ENCODE results near the gene CDC42EP4. TPM values are rescaled to one million over a fixed set of nuclear protein-coding genes. Genes with fewer than 3 reads are reported as not detected.

CDC42EP4 gene
- total and polyA plus RNA-seq, 10 donors: 7.9 to 69.6 (median 43.3) TPM

DNA sequence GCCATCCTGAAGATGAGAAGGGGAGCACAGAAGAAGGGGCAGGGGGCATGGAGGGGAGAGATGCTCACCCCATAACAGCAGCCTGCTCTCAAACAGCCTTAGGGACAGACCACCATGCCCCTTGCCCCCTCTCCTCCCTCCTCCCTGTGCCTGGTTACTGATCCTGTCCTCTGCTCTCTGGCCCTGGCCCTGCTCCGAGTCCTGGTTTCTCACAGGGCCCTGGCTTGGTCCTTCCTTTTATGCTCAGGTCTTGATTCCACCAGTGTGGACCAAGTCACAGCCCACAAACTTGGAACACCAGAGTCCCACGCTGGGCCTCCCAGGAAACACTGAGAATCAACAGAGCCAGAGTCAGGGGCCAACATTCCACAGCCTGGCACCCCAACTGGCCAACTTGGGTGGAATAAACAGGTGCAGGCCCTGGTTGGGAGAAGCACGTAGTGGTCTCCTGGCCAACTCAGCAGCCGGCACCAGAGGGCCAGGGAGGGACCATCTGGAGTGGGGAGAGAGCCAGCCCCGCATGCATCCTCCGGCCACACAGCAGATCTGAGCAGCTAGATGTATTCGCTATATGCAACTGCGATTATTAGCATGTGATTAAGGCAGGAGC lies 44.9 kb upstream of the CDC42EP4 start:
- DNase-seq: no peak
- 84 to 99% (median 87%) methylated on average over 8 of the region's 8 CpGs for WGBS, 5 donors
- intact Hi-C loops (cut with DNase I; ENCODE audit: low total_unique reads): no loop called here

DNA sequence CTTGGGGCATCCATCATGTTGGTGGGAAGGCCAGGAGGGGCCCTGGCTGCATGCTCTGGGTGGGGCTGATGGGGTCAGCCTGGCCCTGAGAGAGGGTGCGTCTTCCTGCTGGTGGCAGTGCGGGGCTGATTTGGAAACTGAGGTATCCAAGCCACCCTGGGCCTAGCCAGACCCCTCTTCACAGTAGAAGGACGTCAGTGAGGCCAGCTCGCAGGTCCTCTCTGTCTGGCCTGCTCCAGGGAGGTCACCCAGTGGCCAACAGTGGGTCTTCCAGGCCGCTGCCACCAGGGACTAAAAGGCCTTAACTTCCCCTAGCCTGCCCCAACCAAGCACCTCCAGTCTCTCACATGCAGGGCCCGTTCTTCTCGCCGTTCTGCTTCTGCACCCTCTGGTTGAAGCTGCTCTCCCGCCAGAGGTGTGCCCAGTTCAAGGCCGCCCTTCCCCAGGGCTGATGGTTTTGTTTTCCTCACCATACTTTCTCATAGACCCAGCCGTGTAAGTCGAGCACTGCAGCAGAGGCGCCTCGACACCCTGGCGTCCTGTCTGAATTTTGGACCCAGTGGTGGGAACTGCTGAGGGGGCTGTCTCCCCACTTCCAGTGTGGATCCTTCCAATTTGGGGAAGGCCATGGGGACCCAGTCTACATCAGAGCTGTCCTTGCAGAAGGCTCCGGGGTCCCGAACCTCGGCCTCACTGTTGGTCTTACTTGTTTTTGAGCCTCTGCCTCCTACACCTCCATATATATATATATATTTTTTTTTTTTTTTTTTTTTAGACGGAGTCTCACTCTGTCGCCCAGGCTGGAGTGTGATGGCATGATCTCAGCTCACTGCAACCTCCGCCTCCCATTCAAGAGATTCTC lies 42.9 kb upstream of the CDC42EP4 start:
- Histone ChIP-seq H3K36me3 (no peaks in the 10 kb centered on the region), H3K4me1 (peaks cover 0 to 3% (median 0%) of the 10 kb centered on the region in 6 donors), H3K27me3 (replicated peaks in 1 of 7) (no peaks in the 10 kb centered on the region), H3K27ac (no peak overlapping the region), H3K4me3 (no peak overlapping the region), H3K9me3 (no peaks in the 10 kb centered on the region)
- 91 to 96% (median 93%) methylated on average over 19 to 21 of the region's 21 CpGs for WGBS, 5 donors
- intact Hi-C loops (cut with DNase I; ENCODE audit: low total_unique reads): no loop called here
- TF ChIP-seq, protein P1, sequence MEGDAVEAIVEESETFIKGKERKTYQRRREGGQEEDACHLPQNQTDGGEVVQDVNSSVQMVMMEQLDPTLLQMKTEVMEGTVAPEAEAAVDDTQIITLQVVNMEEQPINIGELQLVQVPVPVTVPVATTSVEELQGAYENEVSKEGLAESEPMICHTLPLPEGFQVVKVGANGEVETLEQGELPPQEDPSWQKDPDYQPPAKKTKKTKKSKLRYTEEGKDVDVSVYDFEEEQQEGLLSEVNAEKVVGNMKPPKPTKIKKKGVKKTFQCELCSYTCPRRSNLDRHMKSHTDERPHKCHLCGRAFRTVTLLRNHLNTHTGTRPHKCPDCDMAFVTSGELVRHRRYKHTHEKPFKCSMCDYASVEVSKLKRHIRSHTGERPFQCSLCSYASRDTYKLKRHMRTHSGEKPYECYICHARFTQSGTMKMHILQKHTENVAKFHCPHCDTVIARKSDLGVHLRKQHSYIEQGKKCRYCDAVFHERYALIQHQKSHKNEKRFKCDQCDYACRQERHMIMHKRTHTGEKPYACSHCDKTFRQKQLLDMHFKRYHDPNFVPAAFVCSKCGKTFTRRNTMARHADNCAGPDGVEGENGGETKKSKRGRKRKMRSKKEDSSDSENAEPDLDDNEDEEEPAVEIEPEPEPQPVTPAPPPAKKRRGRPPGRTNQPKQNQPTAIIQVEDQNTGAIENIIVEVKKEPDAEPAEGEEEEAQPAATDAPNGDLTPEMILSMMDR (IDR thresholded peaks at IDR 0.05 in 8 of 11, conservative IDR thresholded peaks at IDR 0.05 in 3 of 11): no peak
- TF ChIP-seq POLR2A (IDR thresholded peaks at IDR 0.05): no peak
- TF ChIP-seq POLR2AphosphoS5 (IDR thresholded peaks at IDR 0.05): no peak
- no peak for DNase-seq

More for the DNA sequence above, 44.9 kb upstream of the CDC42EP4 start:
- H3K27me3 ChIP-seq (replicated peaks in 1 of 7): no peaks in the 10 kb centered on the region
- H3K36me3 ChIP-seq: no peaks in the 10 kb centered on the region
- no peak overlapping the region for H3K27ac ChIP-seq
- no peak overlapping the region for H3K4me3 ChIP-seq
- H3K4me1 ChIP-seq: peaks cover 0 to 10% (median 2%) of the 10 kb centered on the region in 6 donors
- H3K9me3 ChIP-seq: no peaks in the 10 kb centered on the region
- TF ChIP-seq, protein P1 (IDR thresholded peaks at IDR 0.05 in 8 of 11, conservative IDR thresholded peaks at IDR 0.05 in 3 of 11): no peak

DNA sequence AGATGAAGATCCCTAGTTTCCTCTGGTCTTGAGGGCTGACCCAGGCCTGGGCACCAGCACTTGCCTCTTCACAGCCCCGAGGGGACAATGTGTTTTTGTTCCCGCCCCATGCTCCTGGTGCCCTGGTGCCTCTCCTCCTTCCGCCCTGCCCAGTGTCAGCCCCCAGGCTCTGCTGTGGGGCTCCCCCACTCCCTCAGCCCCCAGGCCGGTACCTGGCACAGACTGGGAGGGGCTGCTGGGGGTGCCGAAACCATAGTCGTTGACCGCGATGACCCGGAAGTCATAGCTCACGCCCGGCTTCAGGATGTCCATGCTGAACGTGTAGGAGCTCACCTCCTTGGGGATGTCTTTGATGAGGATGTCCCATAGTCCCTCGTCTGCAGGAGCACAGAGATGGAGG lies 40.5 kb upstream of the CDC42EP4 start:
- no peaks in the 10 kb centered on the region for H3K9me3 ChIP-seq
- no peaks in the 10 kb centered on the region for H3K36me3 ChIP-seq
- peaks cover 0 to 12% (median 5%) of the 10 kb centered on the region in 6 donors for H3K4me1 ChIP-seq
- no peak overlapping the region for H3K27ac ChIP-seq
- no peaks in the 10 kb centered on the region for H3K27me3 ChIP-seq (replicated peaks in 1 of 7)
- intact Hi-C loops (cut with DNase I; ENCODE audit: low total_unique reads): no loop called here
- WGBS, 5 donors: 80 to 92% (median 86%) methylated on average over 9 to 13 of the region's 13 CpGs
- no peak overlapping the region for H3K4me3 ChIP-seq
- no peak for TF ChIP-seq POLR2A (IDR thresholded peaks at IDR 0.05)
- TF ChIP-seq POLR2AphosphoS5 (IDR thresholded peaks at IDR 0.05): no peak
- TF ChIP-seq, protein P1 (IDR thresholded peaks at IDR 0.05 in 8 of 11, conservative IDR thresholded peaks at IDR 0.05 in 3 of 11): no peak
- no peak for DNase-seq

DNA sequence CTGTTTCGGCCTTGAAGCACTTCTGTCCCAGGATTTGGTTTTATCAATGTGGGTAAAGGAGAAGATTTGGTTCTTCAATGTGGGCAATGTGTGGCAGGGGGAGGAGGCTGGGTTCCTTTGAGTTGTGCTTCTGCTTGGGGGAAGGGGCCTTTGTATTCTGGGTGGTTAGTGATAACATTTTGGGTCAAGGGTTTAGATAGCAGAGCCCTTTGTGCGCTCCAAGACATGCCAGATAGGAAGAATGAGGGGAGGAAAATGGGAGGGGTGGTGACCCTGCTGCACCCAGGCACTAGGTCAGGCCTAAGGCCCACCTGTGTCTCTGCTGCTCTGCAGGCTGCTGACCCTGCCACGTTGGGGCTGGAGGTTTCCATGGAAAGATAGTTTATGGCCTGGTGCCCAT lies 40.0 kb upstream of the CDC42EP4 start:
- H3K4me1 ChIP-seq: peaks cover 0 to 14% (median 5%) of the 10 kb centered on the region in 6 donors
- no peak overlapping the region for H3K4me3 ChIP-seq
- no peaks in the 10 kb centered on the region for H3K27me3 ChIP-seq (replicated peaks in 1 of 7)
- 57 to 90% (median 78%) methylated on average over 3 of the region's 3 CpGs for WGBS, 5 donors
- DNase-seq: no peak
- H3K27ac ChIP-seq: no peak overlapping the region
- no peaks in the 10 kb centered on the region for H3K36me3 ChIP-seq
- TF ChIP-seq, protein P1 (IDR thresholded peaks at IDR 0.05 in 8 of 11, conservative IDR thresholded peaks at IDR 0.05 in 3 of 11): no peak
- TF ChIP-seq POLR2A (IDR thresholded peaks at IDR 0.05) (no peak), POLR2AphosphoS5 (IDR thresholded peaks at IDR 0.05) (no peak)
- intact Hi-C loops (cut with DNase I; ENCODE audit: low total_unique reads): no loop called here
- H3K9me3 ChIP-seq: no peaks in the 10 kb centered on the region
